HCT116 (cell line): ENCODE results near the gene SLC7A1. TPM values are rescaled to one million over a fixed set of nuclear protein-coding genes. Genes with fewer than 3 reads are reported as not detected.

Source experiments
- ATAC-seq: fragments of 200-7000 bp; cut with Tn5 transposase; 2 replicates; pipeline ENCODE4 v1.9.1; 2020; ENCODE audit warnings: mild to moderate bottlenecking, moderate library complexity
- BruUV-seq: library from RNA; stranded (reverse); fragments of 400-500 nt; replicated peaks from 2 replicates; lab custom pipeline; 2021; lab: Mats Ljungman, UMichigan
- CTCF ChIA-PET: fragments of 300-600 bp; sonication (Branson Sonifier 250); formaldehyde crosslinking; loops from one replicate; lab custom pipeline; 2021; ENCODE audit warnings: antibody characterized with exemption; lab: Charles Lee
- POLR2A ChIA-PET: fragments of 300-600, 350-600 bp; sonication (Branson Sonifier 250); formaldehyde crosslinking; loops from one replicate; lab custom pipeline; 2021; ENCODE audit warnings: antibody characterized with exemption; lab: Charles Lee
- RAD21 ChIA-PET, 2 experiments: fragments of 300-600 bp; sonication (Branson Sonifier 250); formaldehyde crosslinking; loops; one replicate each; lab custom pipeline; 2023; ENCODE audit warnings: low total read pairs in 2 of 2; ENCODE audit not compliant: uncharacterized antibody in 2 of 2, unreplicated experiment in 2 of 2, low non-redundant PET in 1 of 2; lab: Charles Lee
- DNase-seq: peaks from one replicate; pipeline ENCODE4 v3.0.0-alpha.2; 2010; ENCODE audit warnings: low read depth, low spot score
- H2AFZ ChIP-seq: fragments of 200-600 bp; shearing (Covaris generic), sonication (generic); 2 replicates; pipeline ENCODE4 v1.6.1; 2017; ENCODE audit warnings: low read depth, mixed run types, mixed read lengths, antibody characterized with exemption, low read length; ENCODE audit not compliant: poor library complexity, severe bottlenecking
- H3K27ac ChIP-seq: 2 replicates; pipeline ENCODE4 v1.5.1; 2012; ENCODE audit warnings: low read depth, low read length
- H3K27me3 ChIP-seq: fragments of 200-600 bp; sonication (generic); 2 replicates; pipeline ENCODE4 v1.6.1; 2016; ENCODE audit warnings: mixed run types, low read length, mixed read lengths; ENCODE audit not compliant: insufficient read depth
- H3K36me3 ChIP-seq, 2 experiments: fragments of 200-500 bp in 1 of 2; fragments of 200-600 bp in 1 of 2; sonication (Bioruptor generic) in 1 of 2; sonication (generic) in 1 of 2; 2 replicates each; pipeline versions ENCODE4 v1.5.1 to v1.6.1; 2014 to 2016; ENCODE audit warnings: low read length in 2 of 2, inconsistent platforms in 1 of 2, mixed read lengths in 1 of 2, mixed run types in 1 of 2; ENCODE audit not compliant: insufficient read depth in 2 of 2, control insufficient read depth in 1 of 2
- H3K4me1 ChIP-seq, 2 experiments: fragments of 200-600 bp in 1 of 2; sonication (generic) in 1 of 2; 2 replicates each; pipeline versions ENCODE4 v1.5.1 to v1.6.1; 2012 to 2017; ENCODE audit warnings: low read length in 2 of 2, inconsistent platforms in 1 of 2, mild to moderate bottlenecking in 1 of 2, mixed read lengths in 1 of 2, mixed run types in 1 of 2, moderate library complexity in 1 of 2; ENCODE audit not compliant: insufficient read depth in 2 of 2, control insufficient read depth in 1 of 2
- H3K4me2 ChIP-seq: fragments of 200-600 bp; sonication (generic); 2 replicates; pipeline ENCODE4 v1.6.1; 2017; ENCODE audit warnings: mixed run types, low read length, mixed read lengths
- H3K4me3 ChIP-seq, 2 experiments: fragments of 200-600 bp in 1 of 2; sonication (generic) in 1 of 2; replicated peaks in 1 of 2; 2 replicates each; pipeline ENCODE4 v1.5.1; 2011 to 2016; ENCODE audit warnings: low read length in 2 of 2, control low read depth in 1 of 2, low read depth in 1 of 2, mild to moderate bottlenecking in 1 of 2, mixed read lengths in 1 of 2, mixed run types in 1 of 2
- H3K79me2 ChIP-seq: fragments of 200-600 bp; sonication (generic); 2 replicates; pipeline ENCODE4 v1.6.1; 2017; ENCODE audit warnings: mild to moderate bottlenecking, mixed run types, low read length, moderate library complexity, mixed read lengths; ENCODE audit not compliant: insufficient read depth
- H3K9ac ChIP-seq: fragments of 200-600 bp; sonication (generic); 2 replicates; pipeline ENCODE4 v1.6.1; 2016; ENCODE audit warnings: low read length, mixed read lengths
- H3K9me2 ChIP-seq: fragments of 200-600 bp; sonication (generic), shearing (Covaris generic); 2 replicates; pipeline ENCODE4 v1.6.1; 2017; ENCODE audit warnings: mixed run types, mild to moderate bottlenecking, moderate library complexity; ENCODE audit not compliant: insufficient read depth
- H3K9me3 ChIP-seq, 2 experiments: fragments of 200-500 bp in 1 of 2; fragments of 200-600 bp in 1 of 2; sonication (Bioruptor generic) in 1 of 2; sonication (generic) in 1 of 2; 2 replicates each; pipeline ENCODE4 v1.6.1; 2014 to 2017; ENCODE audit warnings: low read length in 2 of 2, mixed read lengths in 2 of 2, inconsistent platforms in 1 of 2, low read depth in 1 of 2, mild to moderate bottlenecking in 1 of 2, mixed run types in 1 of 2, moderate library complexity in 1 of 2; ENCODE audit not compliant: control insufficient read depth in 1 of 2, insufficient read depth in 1 of 2
- H4K20me1 ChIP-seq: fragments of 200-600 bp; sonication (generic), shearing (Covaris generic); 2 replicates; pipeline ENCODE4 v1.6.1; 2017; ENCODE audit warnings: mixed run types, mild to moderate bottlenecking, moderate library complexity; ENCODE audit not compliant: insufficient read depth
- CBX3 ChIP-seq: IDR thresholded peaks from 2 replicates; pipeline ENCODE4 v1.6.1; 2012; ENCODE audit warnings: low read depth
- CEBPB ChIP-seq: IDR thresholded peaks from 2 replicates; pipeline ENCODE4 v1.6.1; 2012; ENCODE audit warnings: low read depth
- ELF1 ChIP-seq: IDR thresholded peaks from 2 replicates; pipeline ENCODE4 v1.6.1; 2012; ENCODE audit warnings: low read depth, borderline replicate concordance
- EZH2 ChIP-seq: fragments of 200-600 bp; sonication (generic); IDR thresholded peaks from 2 replicates; pipeline ENCODE4 v1.6.1; 2017; ENCODE audit warnings: antibody characterized with exemption, mixed run types
- EZH2phosphoT487 ChIP-seq: fragments of 200-600 bp; IDR thresholded peaks from 2 replicates; pipeline ENCODE4 v1.6.1; 2018; ENCODE audit warnings: antibody characterized with exemption, borderline replicate concordance
- FOSL1 ChIP-seq: IDR thresholded peaks from 2 replicates; pipeline ENCODE4 v1.6.1; 2012; ENCODE audit warnings: low read depth
- REST ChIP-seq: IDR thresholded peaks from 2 replicates; pipeline ENCODE4 v1.6.1; 2012; ENCODE audit warnings: low read depth
- SP1 ChIP-seq: IDR thresholded peaks from 2 replicates; pipeline ENCODE4 v1.6.1; 2012; ENCODE audit warnings: low read depth
- SRF ChIP-seq: IDR thresholded peaks from 2 replicates; pipeline ENCODE4 v1.6.1; 2012; ENCODE audit warnings: low read depth
- TCF7L2 ChIP-seq: IDR thresholded peaks from 2 replicates; pipeline ENCODE4 v1.7.0; 2011; ENCODE audit warnings: borderline replicate concordance, inconsistent platforms; ENCODE audit not compliant: insufficient read depth, insufficient read length; ENCODE audit errors: extremely low read depth
- ZNF274 ChIP-seq: fragments of 200-500 bp; sonication (Bioruptor generic); IDR thresholded peaks from 2 replicates; pipeline ENCODE4 v1.6.1; 2014; ENCODE audit warnings: mild to moderate bottlenecking, low read depth, low read length, inconsistent platforms
- intact Hi-C: fragments of 100-400 bp; cut with micrococcal nuclease; formaldehyde crosslinking; loops from 2 replicates; pipeline ENCODE4 v1.10.0; 2022
- total RNA-seq: library from RNA; stranded (reverse); gene quantifications from one replicate; pipeline ENCODE4 v1.2.1, GENCODE V29; 2021; ENCODE audit not compliant: unreplicated experiment

SLC7A1 gene
- total RNA-seq, 1 experiment from 2014 or later: 124 TPM

GRCh38 chr13:29471551-29471950 lies 123.9 kb downstream of the SLC7A1 start:
- Histone ChIP-seq H3K9me2 (no peaks in the 10 kb centered on the region), H3K36me3 (no peaks in the 10 kb centered on the region), H3K9ac (no peak overlapping the region), H3K27ac (no peak overlapping the region), H3K4me2 (no peak overlapping the region), H3K79me2 (no peaks in the 10 kb centered on the region), H3K27me3 (peaks cover 2% of the 10 kb centered on the region; the same call in 1 of the 2 replicates), H3K9me3 (no peaks in the 10 kb centered on the region), H3K4me3 (no peak overlapping the region), H4K20me1 (no peaks in the 10 kb centered on the region; the same call in 1 of the 2 replicates), H3K4me1 (no peaks in the 10 kb centered on the region), H2AFZ (no peak overlapping the region)
- POLR2A ChIA-PET: no interaction called here
- DNase-seq: no peak
- no TSS peak for BruUV-seq
- no peak for ATAC-seq
- intact Hi-C loops: no loop called here
- TF ChIP-seq EZH2: no peak
- TF ChIP-seq TCF7L2: no peak
- no peak for TF ChIP-seq SP1
- TF ChIP-seq REST: no peak
- no peak for TF ChIP-seq SRF
- TF ChIP-seq EZH2phosphoT487: no peak
- TF ChIP-seq ZNF274: no peak
- no peak for TF ChIP-seq CBX3
- TF ChIP-seq ELF1: no peak
- TF ChIP-seq FOSL1: no peak
- no peak for TF ChIP-seq CEBPB
- CTCF ChIA-PET: interaction anchor here (1.1 to 3.8 kb wide), 4 partner anchors 10 to 235 kb away, joined by 5 to 26 read pairs (median 10); no protein-coding TSS in a partner anchor
- RAD21 ChIA-PET: no interaction called here
